Measurements from ENCODE around the gene WWOX. TPM values are rescaled to one million over a fixed set of nuclear protein-coding genes. Genes with fewer than 3 reads are reported as not detected.

Gene WWOX
- total and polyA plus RNA-seq, 10 donors: 5.9 to 90.3 (median 26.4) TPM

DNA sequence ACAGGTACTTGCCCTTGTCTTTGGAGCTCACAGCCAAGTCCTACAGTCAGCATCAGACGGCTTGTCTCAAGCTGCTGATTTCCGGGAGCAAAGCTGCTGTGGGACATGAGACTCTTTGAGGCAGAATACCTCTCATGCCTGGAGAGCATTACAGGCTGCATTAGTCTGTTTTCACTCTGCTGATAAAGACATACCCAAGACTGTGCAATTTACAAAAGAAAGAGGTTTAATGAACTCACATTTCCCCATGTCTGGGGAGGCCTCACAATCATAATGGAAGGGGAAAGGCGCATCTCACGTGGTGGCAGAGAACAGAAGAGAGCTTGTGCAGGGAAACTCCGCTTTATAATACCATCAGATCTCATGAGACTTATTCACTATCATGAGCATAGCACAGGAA lies 661.2 kb downstream of the WWOX start:
- Histone ChIP-seq H3K27ac (no peak overlapping the region), H3K9me3 (no peaks in the 10 kb centered on the region), H3K4me3 (no peak overlapping the region), H3K36me3 (no peaks in the 10 kb centered on the region), H3K4me1 (peaks cover 0 to 22% (median 0%) of the 10 kb centered on the region in 6 donors), H3K27me3 (replicated peaks in 1 of 7) (no peaks in the 10 kb centered on the region)
- no peak for DNase-seq
- WGBS, 5 donors: 86 to 93% (median 92%) methylated on average over 5 of the region's 5 CpGs
- TF ChIP-seq POLR2AphosphoS5 (IDR thresholded peaks at IDR 0.05): no peak
- TF ChIP-seq POLR2A (IDR thresholded peaks at IDR 0.05): no peak
- TF ChIP-seq, protein P1, sequence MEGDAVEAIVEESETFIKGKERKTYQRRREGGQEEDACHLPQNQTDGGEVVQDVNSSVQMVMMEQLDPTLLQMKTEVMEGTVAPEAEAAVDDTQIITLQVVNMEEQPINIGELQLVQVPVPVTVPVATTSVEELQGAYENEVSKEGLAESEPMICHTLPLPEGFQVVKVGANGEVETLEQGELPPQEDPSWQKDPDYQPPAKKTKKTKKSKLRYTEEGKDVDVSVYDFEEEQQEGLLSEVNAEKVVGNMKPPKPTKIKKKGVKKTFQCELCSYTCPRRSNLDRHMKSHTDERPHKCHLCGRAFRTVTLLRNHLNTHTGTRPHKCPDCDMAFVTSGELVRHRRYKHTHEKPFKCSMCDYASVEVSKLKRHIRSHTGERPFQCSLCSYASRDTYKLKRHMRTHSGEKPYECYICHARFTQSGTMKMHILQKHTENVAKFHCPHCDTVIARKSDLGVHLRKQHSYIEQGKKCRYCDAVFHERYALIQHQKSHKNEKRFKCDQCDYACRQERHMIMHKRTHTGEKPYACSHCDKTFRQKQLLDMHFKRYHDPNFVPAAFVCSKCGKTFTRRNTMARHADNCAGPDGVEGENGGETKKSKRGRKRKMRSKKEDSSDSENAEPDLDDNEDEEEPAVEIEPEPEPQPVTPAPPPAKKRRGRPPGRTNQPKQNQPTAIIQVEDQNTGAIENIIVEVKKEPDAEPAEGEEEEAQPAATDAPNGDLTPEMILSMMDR (IDR thresholded peaks at IDR 0.05 in 8 of 11, conservative IDR thresholded peaks at IDR 0.05 in 3 of 11): no peak
- intact Hi-C loops (cut with DNase I; ENCODE audit: low total_unique reads): no loop called here

DNA sequence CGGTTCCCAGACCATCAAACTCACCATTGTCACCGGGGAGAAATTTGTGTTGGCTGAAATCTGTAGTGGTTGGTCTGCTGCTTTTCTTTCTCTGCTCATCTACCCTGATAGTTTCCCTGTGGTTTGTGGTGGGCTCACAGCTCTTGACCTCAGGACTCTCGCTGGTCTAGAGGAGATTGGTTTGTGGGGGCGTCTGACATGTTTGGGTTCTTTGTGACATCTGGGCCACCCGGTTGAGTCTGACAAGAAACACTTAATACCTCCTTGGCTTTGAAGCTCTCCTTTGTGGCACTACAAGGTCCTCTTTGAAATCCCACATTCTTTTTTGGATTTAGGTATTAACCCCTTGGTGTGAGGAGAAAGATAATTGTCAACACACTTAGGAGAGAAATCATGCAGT lies 662.0 kb downstream of the WWOX start:
- Histone ChIP-seq H3K9me3 (no peaks in the 10 kb centered on the region), H3K36me3 (no peaks in the 10 kb centered on the region), H3K27ac (no peak overlapping the region), H3K27me3 (replicated peaks in 1 of 7) (no peaks in the 10 kb centered on the region), H3K4me1 (peaks cover 0 to 22% (median 0%) of the 10 kb centered on the region in 6 donors), H3K4me3 (no peak overlapping the region)
- intact Hi-C loops (cut with DNase I; ENCODE audit: low total_unique reads): no loop called here
- TF ChIP-seq POLR2AphosphoS5 (IDR thresholded peaks at IDR 0.05): no peak
- TF ChIP-seq, protein P1 (IDR thresholded peaks at IDR 0.05 in 8 of 11, conservative IDR thresholded peaks at IDR 0.05 in 3 of 11): no peak
- TF ChIP-seq POLR2A (IDR thresholded peaks at IDR 0.05): no peak
- WGBS, 5 donors: 48 to 70% (median 62%) methylated on average over 5 of the region's 5 CpGs
- DNase-seq: no peak

DNA sequence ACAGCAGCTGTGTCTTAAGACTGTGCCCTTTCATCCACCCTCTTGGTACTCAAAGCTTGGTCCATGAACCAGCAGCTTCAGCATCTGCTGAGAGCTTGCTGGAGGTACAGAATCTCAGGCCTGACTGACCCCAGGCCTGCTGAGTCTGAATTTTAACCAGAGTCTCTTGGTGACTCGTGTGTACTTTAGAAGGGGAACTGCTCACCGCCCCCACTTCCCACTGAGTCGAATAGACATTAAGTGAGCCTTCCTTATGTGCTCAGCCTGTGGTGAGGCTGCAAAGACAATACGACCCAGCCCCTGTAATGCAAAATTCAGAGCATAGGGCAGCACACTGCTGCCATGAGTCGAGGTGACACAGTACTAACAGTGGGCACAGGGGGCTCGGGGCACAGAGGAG lies 662.8 kb downstream of the WWOX start:
- H3K4me3 ChIP-seq: no peak overlapping the region
- no peak overlapping the region for H3K27ac ChIP-seq
- intact Hi-C loops (cut with DNase I; ENCODE audit: low total_unique reads): no loop called here
- no peak for DNase-seq
- peaks cover 0 to 22% (median 0%) of the 10 kb centered on the region in 6 donors for H3K4me1 ChIP-seq
- WGBS, 5 donors: 23 to 54% (median 49%) methylated on average over 4 to 6 of the region's 6 CpGs
- H3K27me3 ChIP-seq (replicated peaks in 1 of 7): no peaks in the 10 kb centered on the region
- H3K36me3 ChIP-seq: no peaks in the 10 kb centered on the region
- H3K9me3 ChIP-seq: no peaks in the 10 kb centered on the region
- TF ChIP-seq POLR2A (IDR thresholded peaks at IDR 0.05) (no peak), POLR2AphosphoS5 (IDR thresholded peaks at IDR 0.05) (no peak)
- TF ChIP-seq, protein P1 (IDR thresholded peaks at IDR 0.05 in 8 of 11, conservative IDR thresholded peaks at IDR 0.05 in 3 of 11): no peak

GRCh38 chr16:78763821-78764440 lies 664.5 kb downstream of the WWOX start:
- 80 to 91% (median 87%) methylated on average over 10 of the region's 10 CpGs for WGBS, 5 donors
- intact Hi-C loops (cut with DNase I; ENCODE audit: low total_unique reads): no loop called here
- TF ChIP-seq POLR2AphosphoS5 (IDR thresholded peaks at IDR 0.05) (no peak), POLR2A (IDR thresholded peaks at IDR 0.05) (no peak)
- TF ChIP-seq, protein P1 (IDR thresholded peaks at IDR 0.05 in 8 of 11, conservative IDR thresholded peaks at IDR 0.05 in 3 of 11): no peak
- Histone ChIP-seq H3K27me3 (replicated peaks in 1 of 7) (no peaks in the 10 kb centered on the region), H3K27ac (peak overlapping the region in 3 of 8 donors; percentile 5 to 29 (median 26)), H3K9me3 (no peaks in the 10 kb centered on the region), H3K36me3 (no peaks in the 10 kb centered on the region), H3K4me3 (no peak overlapping the region), H3K4me1 (peaks cover 0 to 23% (median 2%) of the 10 kb centered on the region in 6 donors)
- DNase-seq: no peak
